ENCODE measurements around the gene EGF. TPM values are rescaled to one million over a fixed set of nuclear protein-coding genes. Genes with fewer than 3 reads are reported as not detected.

The EGF gene
- polyA plus RNA-seq, 2 of the 4 experiments (the other 2 are of a cell fraction), result 0.59 to 0.98 TPM

GRCh38 chr4:109957227-109957626, 44.5 kb downstream of the EGF start:
- Histone ChIP-seq H3K4me2 (no peak overlapping the region), H3K9me3 (no peaks in the 10 kb centered on the region), H3K27ac (no peak overlapping the region), H3K4me3 (no peak overlapping the region), H3K4me1 (no peaks in the 10 kb centered on the region)
- DNase-seq (ENCODE audit: low read depth in 1 of 2, low spot score in 1 of 2) (no peak), FAIRE-seq (no peak), ATAC-seq (no peak)
- ChIA-PET CTCF (no interaction called here), POLR2A (no interaction called here)
- WGBS (ENCODE audit: missing lambda C conversion rate), result 73% methylated on average over 2 of the region's 2 CpGs
- TF ChIP-seq PBX3 (IDR thresholded peaks at IDR 0.05), result no peak
- no peak for TF ChIP-seq ELK1 (IDR thresholded peaks at IDR 0.05; ENCODE audit: low read depth, low read length)
- TF ChIP-seq RARB (CRISPR knock-in tag; IDR thresholded peaks at IDR 0.05), result no peak
- no peak for TF ChIP-seq JUN (IDR thresholded peaks at IDR 0.05)
- no peak for TF ChIP-seq ATOH8 (CRISPR knock-in tag; IDR thresholded peaks at IDR 0.05; ENCODE audit: low read depth)
- no peak for TF ChIP-seq HES2 (IDR thresholded peaks at IDR 0.05)
- no peak for TF ChIP-seq RNF2 (IDR thresholded peaks at IDR 0.05; ENCODE audit: borderline replicate concordance, low read depth)
- TF ChIP-seq HDAC2 (IDR thresholded peaks at IDR 0.05), result no peak
- no peak for TF ChIP-seq RAD21 (conservative IDR thresholded peaks at IDR 0.05 in 1 of 2, IDR thresholded peaks at IDR 0.05 in 1 of 2)
- TF ChIP-seq TP53 (CRISPR knock-in tag; IDR thresholded peaks at IDR 0.05), result no peak
- TF ChIP-seq E2F6 (IDR thresholded peaks at IDR 0.05; ENCODE audit: borderline replicate concordance, low read depth), result no peak
- TF ChIP-seq CTCF (IDR thresholded peaks at IDR 0.05), result no peak
- TF ChIP-seq CHD4 (IDR thresholded peaks at IDR 0.05; ENCODE audit: borderline replicate concordance), result no peak
- TF ChIP-seq SREBF2 (IDR thresholded peaks at IDR 0.05), result no peak
- TF ChIP-seq KDM1A (IDR thresholded peaks at IDR 0.05; ENCODE audit: low read depth), result no peak
- TF ChIP-seq CBX8 (IDR thresholded peaks at IDR 0.05), result no peak
- TF ChIP-seq MAFK (IDR thresholded peaks at IDR 0.05; ENCODE audit: partially characterized antibody), result no peak
- TF ChIP-seq CHD2 (IDR thresholded peaks at IDR 0.05; ENCODE audit: low read length, partially characterized antibody), result no peak

- H3K4me3 ChIP-seq, result no peak overlapping the region
- WGBS (ENCODE audit: missing lambda C conversion rate), result 69% methylated on average over 8 of the region's 8 CpGs
- no peaks in the 10 kb centered on the region for H3K4me1 ChIP-seq
- H3K4me2 ChIP-seq, result no peak overlapping the region
- CTCF ChIA-PET, result interaction anchor here (0.7 to 1.0 kb wide), 2 partner anchors 18 to 517 kb away, joined by 3 read pairs; no protein-coding TSS in a partner anchor
- POLR2A ChIA-PET, result no interaction called here
- FAIRE-seq, result no peak
- ATAC-seq, result no peak
- no peak overlapping the region for H3K27ac ChIP-seq
- DNase-seq (ENCODE audit: low read depth in 1 of 2, low spot score in 1 of 2), result no peak
- no peaks in the 10 kb centered on the region for H3K9me3 ChIP-seq
- TF ChIP-seq NFE2L2 (conservative IDR thresholded peaks at IDR 0.05; ENCODE audit: low read length), result no peak
- TF ChIP-seq POLR2A (IDR thresholded peaks at IDR 0.05; ENCODE audit: low read length), result no peak
- no peak for TF ChIP-seq HOXB13 (CRISPR knock-in tag; IDR thresholded peaks at IDR 0.05; ENCODE audit: low read depth)
- no peak for TF ChIP-seq CHD2 (IDR thresholded peaks at IDR 0.05; ENCODE audit: low read length, partially characterized antibody)
- TF ChIP-seq KDM1A (IDR thresholded peaks at IDR 0.05; ENCODE audit: low read depth), result no peak
- no peak for TF ChIP-seq KDM5A (IDR thresholded peaks at IDR 0.05)
- TF ChIP-seq HOXB5 (CRISPR knock-in tag; IDR thresholded peaks at IDR 0.05), result no peak
- TF ChIP-seq ATOH8 (CRISPR knock-in tag; IDR thresholded peaks at IDR 0.05; ENCODE audit: low read depth), result no peak
- no peak for TF ChIP-seq MAFK (IDR thresholded peaks at IDR 0.05; ENCODE audit: partially characterized antibody)
- no peak for TF ChIP-seq ELK1 (IDR thresholded peaks at IDR 0.05; ENCODE audit: low read depth, low read length)
- no peak for TF ChIP-seq RFX5 (IDR thresholded peaks at IDR 0.05)
- TF ChIP-seq CHD4 (IDR thresholded peaks at IDR 0.05; ENCODE audit: borderline replicate concordance), result no peak
- no peak for TF ChIP-seq MAX (IDR thresholded peaks at IDR 0.05)
- TF ChIP-seq CTCF (IDR thresholded peaks at IDR 0.05), result no peak
- no peak for TF ChIP-seq EHMT2 (IDR thresholded peaks at IDR 0.05; ENCODE audit: low read depth)
- TF ChIP-seq HES2 (IDR thresholded peaks at IDR 0.05), result no peak
Observed at GRCh38 chr4:109959195-109959594, 46.5 kb downstream of the EGF start.
